OCI-LY1 (cell line): ENCODE measurements around the gene SIRT4.

Experiments used
- CTCF ChIP-seq: fragments of 200-600 bp; sonication (generic), shearing (Covaris generic); IDR thresholded peaks from 2 replicates; pipeline ENCODE4 v1.5.1; 2017; ENCODE audit warnings: mild to moderate bottlenecking, antibody characterized with exemption, low read length, moderate library complexity, mixed read lengths
- EZH2 ChIP-seq: fragments of 200-600 bp; sonication (generic), shearing (Covaris generic); IDR thresholded peaks from 2 replicates; pipeline ENCODE4 v1.8.0; 2017; ENCODE audit warnings: borderline replicate concordance, mixed run types, mild to moderate bottlenecking, antibody characterized with exemption, low read length, moderate library complexity, mixed read lengths

- TF ChIP-seq CTCF: no peak
- no peak for TF ChIP-seq EZH2
Measured at GRCh38 chr12:120353556-120354317, 51.6 kb downstream of the SIRT4 start.
